MM.1S (cell line): ENCODE data around the gene ITSN1.

Source experiments
- DNase-seq: peaks from one replicate; pipeline ENCODE4 v3.0.0-alpha.2; 2015
- H2AFZ ChIP-seq: fragments of 300-600 bp; sonication (generic); 2 replicates; pipeline ENCODE4 v1.6.0; 2016; ENCODE audit warnings: antibody characterized with exemption, low read length
- H3F3A ChIP-seq: fragments of 300-600 bp; sonication (generic); 2 replicates; pipeline ENCODE4 v1.6.1; 2016; ENCODE audit warnings: mild to moderate bottlenecking, antibody characterized with exemption, low read length, moderate library complexity, mixed read lengths; ENCODE audit not compliant: insufficient read depth
- H3K27ac ChIP-seq: fragments of 300-600 bp; sonication (generic); 2 replicates; pipeline ENCODE4 v1.5.1; 2016; ENCODE audit warnings: mild to moderate bottlenecking, low read length
- H3K27me3 ChIP-seq: fragments of 300-600 bp; sonication (generic); replicated peaks from 2 replicates; pipeline ENCODE4 v1.6.0; 2016; ENCODE audit warnings: low read length; ENCODE audit not compliant: insufficient read depth
- H3K36me3 ChIP-seq: fragments of 300-600 bp; sonication (generic); replicated peaks from 2 replicates; pipeline ENCODE4 v1.6.1; 2016; ENCODE audit warnings: mild to moderate bottlenecking, low read length, mixed read lengths; ENCODE audit not compliant: insufficient read depth
- H3K4me1 ChIP-seq: fragments of 300-600 bp; sonication (generic); 2 replicates; pipeline ENCODE4 v1.6.1; 2016; ENCODE audit warnings: low read length, mixed read lengths
- H3K4me2 ChIP-seq: fragments of 300-600 bp; sonication (generic); 2 replicates; pipeline ENCODE4 v1.6.0; 2016; ENCODE audit warnings: low read depth, low read length
- H3K4me3 ChIP-seq: fragments of 300-600 bp; sonication (generic); 2 replicates; pipeline ENCODE4 v1.5.1; 2016; ENCODE audit warnings: low read length, mixed read lengths
- H3K79me2 ChIP-seq: fragments of 300-600 bp; sonication (generic); 2 replicates; pipeline ENCODE4 v1.6.1; 2016; ENCODE audit warnings: mixed run types, low read length, mixed read lengths
- H3K9ac ChIP-seq: fragments of 300-600 bp; sonication (generic); 2 replicates; pipeline ENCODE4 v1.6.1; 2016; ENCODE audit warnings: low read length, mixed read lengths
- H3K9me2 ChIP-seq: fragments of 300-600 bp; sonication (generic); replicated peaks from 2 replicates; pipeline ENCODE4 v1.6.1; 2016; ENCODE audit warnings: mild to moderate bottlenecking, low read length, mixed read lengths; ENCODE audit not compliant: insufficient read depth
- H3K9me3 ChIP-seq: fragments of 300-600 bp; sonication (generic); replicated peaks from 2 replicates; pipeline ENCODE4 v1.6.1; 2016; ENCODE audit warnings: mild to moderate bottlenecking, low read length, mixed read lengths; ENCODE audit not compliant: insufficient read depth
- H4K20me1 ChIP-seq: fragments of 300-600 bp; sonication (generic); 2 replicates; pipeline ENCODE4 v1.6.1; 2016; ENCODE audit warnings: mild to moderate bottlenecking, low read length, moderate library complexity, mixed read lengths; ENCODE audit not compliant: insufficient read depth
- EZH2 ChIP-seq: fragments of 300-600 bp; sonication (generic); optimal IDR thresholded peaks from 2 replicates; pipeline ENCODE3; 2017; ENCODE audit warnings: low read depth, mild to moderate bottlenecking, antibody characterized with exemption, low read length, mixed read lengths
- EZH2phosphoT487 ChIP-seq: fragments of 300-600 bp; sonication (generic); IDR thresholded peaks from 2 replicates; pipeline ENCODE4 v1.6.1; 2018; ENCODE audit warnings: antibody characterized with exemption, low read length
- TF ChIP-seq, protein P1 (sequence below): fragments of 300-600 bp; sonication (generic); IDR thresholded peaks from 2 replicates; pipeline ENCODE4 v1.5.1; 2016; ENCODE audit warnings: antibody characterized with exemption, low read length, mixed read lengths

The ITSN1 gene

DNA sequence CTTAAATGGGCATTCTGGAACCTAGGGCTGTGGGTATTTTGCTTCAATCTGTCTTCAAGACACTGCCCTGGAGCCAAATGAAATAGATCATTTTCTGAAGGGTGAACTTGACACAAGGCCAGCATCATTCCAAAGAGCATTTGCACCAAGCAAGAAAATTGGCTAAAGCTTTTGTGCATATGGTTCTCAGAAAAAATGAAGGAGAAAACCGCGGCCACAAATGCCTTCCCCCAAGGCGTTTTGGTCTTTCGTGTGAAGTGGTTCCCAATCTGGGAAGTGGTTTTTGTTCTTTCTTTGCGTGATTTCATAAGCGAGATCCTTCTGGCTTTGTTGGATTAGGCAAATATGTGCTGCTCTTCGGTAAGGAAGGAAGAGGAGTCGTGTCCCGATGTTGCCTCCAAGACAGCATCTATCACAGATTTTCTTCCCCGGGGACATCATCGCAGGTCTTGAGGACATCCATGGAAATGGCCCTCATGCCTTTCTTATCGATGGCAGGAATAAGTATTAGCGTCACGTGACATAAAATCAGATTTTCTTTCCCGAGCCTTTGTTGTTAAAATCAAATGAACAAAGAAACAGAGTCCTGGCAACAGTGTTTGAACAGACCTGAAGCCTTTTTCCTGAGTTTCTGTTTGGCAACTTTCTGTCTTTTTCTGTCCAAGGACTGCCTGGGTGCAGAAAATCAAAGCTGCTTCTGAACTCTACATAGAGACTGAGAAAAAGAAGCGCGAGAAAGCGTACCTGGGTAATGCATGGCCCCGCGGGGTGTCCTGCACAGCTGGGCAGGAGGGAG, 242.3 kb downstream of the ITSN1 start:
- no peaks in the 10 kb centered on the region for H4K20me1 ChIP-seq
- no peak overlapping the region for H3K27ac ChIP-seq
- no peak overlapping the region for H3K4me2 ChIP-seq
- H3K9me2 ChIP-seq, result no peaks in the 10 kb centered on the region
- H3K36me3 ChIP-seq, result no peaks in the 10 kb centered on the region
- no peaks in the 10 kb centered on the region for H3F3A ChIP-seq
- H3K9me3 ChIP-seq, result no peaks in the 10 kb centered on the region
- TF ChIP-seq, protein P1, sequence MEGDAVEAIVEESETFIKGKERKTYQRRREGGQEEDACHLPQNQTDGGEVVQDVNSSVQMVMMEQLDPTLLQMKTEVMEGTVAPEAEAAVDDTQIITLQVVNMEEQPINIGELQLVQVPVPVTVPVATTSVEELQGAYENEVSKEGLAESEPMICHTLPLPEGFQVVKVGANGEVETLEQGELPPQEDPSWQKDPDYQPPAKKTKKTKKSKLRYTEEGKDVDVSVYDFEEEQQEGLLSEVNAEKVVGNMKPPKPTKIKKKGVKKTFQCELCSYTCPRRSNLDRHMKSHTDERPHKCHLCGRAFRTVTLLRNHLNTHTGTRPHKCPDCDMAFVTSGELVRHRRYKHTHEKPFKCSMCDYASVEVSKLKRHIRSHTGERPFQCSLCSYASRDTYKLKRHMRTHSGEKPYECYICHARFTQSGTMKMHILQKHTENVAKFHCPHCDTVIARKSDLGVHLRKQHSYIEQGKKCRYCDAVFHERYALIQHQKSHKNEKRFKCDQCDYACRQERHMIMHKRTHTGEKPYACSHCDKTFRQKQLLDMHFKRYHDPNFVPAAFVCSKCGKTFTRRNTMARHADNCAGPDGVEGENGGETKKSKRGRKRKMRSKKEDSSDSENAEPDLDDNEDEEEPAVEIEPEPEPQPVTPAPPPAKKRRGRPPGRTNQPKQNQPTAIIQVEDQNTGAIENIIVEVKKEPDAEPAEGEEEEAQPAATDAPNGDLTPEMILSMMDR, result no peak
- TF ChIP-seq EZH2, result no peak
- TF ChIP-seq EZH2phosphoT487, result no peak
- no peak for DNase-seq
- H3K4me3 ChIP-seq, result no peak overlapping the region
- no peaks in the 10 kb centered on the region for H3K27me3 ChIP-seq
- no peak overlapping the region for H3K9ac ChIP-seq
- no peak overlapping the region for H2AFZ ChIP-seq
- H3K4me1 ChIP-seq, result no peaks in the 10 kb centered on the region
- H3K79me2 ChIP-seq, result no peaks in the 10 kb centered on the region

DNA sequence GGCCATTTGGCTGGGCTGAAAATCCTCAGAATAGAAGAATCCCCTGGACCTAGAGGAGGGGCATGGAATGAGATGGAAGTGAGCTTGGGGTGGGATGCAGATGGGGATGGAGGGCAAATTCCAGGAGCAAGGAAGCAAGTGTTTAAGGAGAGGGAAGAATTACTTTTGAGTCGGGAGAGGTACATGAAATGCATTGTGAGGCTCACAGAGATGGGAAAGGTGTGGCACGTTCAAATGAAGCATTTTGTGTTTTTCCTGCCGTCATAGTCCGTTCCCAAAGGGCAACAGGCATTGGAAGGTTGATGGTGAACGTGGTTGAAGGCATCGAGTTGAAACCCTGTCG, 242.8 kb downstream of the ITSN1 start:
- DNase-seq, result no peak
- Histone ChIP-seq H3K9me3 (no peaks in the 10 kb centered on the region), H3K36me3 (no peaks in the 10 kb centered on the region), H3K4me1 (no peaks in the 10 kb centered on the region), H3K9ac (no peak overlapping the region), H2AFZ (no peak overlapping the region), H3K9me2 (no peaks in the 10 kb centered on the region), H3K27ac (no peak overlapping the region), H3K4me3 (no peak overlapping the region), H3K27me3 (no peaks in the 10 kb centered on the region), H3K4me2 (no peak overlapping the region), H4K20me1 (no peaks in the 10 kb centered on the region), H3K79me2 (no peaks in the 10 kb centered on the region), H3F3A (no peaks in the 10 kb centered on the region)
- TF ChIP-seq EZH2, result no peak
- TF ChIP-seq, protein P1, result no peak
- TF ChIP-seq EZH2phosphoT487, result no peak

DNA sequence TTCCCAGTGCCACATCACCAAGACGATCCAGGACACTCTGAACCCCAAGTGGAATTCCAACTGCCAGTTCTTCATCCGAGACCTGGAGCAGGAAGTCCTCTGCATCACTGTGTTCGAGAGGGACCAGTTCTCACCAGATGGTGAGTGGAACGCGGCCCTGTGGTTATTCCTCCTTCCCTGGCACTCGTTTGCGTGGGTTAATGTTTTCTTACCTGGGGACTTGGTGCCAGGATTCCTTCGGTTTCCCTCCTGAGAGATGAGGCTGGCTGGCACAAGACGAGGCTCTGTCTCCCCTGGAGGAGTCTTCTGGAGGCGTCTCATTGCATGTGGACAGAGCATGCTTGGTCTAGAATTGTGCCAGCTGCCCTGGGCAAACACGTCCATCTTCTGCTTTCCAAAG, 244.0 kb downstream of the ITSN1 start:
- TF ChIP-seq EZH2 (no peak), EZH2phosphoT487 (no peak)
- TF ChIP-seq, protein P1, result no peak

More for the DNA sequence above, 244.0 kb downstream of the ITSN1 start:
- DNase-seq, result no peak
- H3K79me2 ChIP-seq, result no peaks in the 10 kb centered on the region
- H3K27me3 ChIP-seq, result no peaks in the 10 kb centered on the region
- H2AFZ ChIP-seq, result no peak overlapping the region
- no peaks in the 10 kb centered on the region for H4K20me1 ChIP-seq
- no peaks in the 10 kb centered on the region for H3F3A ChIP-seq
- no peak overlapping the region for H3K4me2 ChIP-seq
- no peaks in the 10 kb centered on the region for H3K36me3 ChIP-seq
- no peaks in the 10 kb centered on the region for H3K9me2 ChIP-seq
- H3K4me1 ChIP-seq, result no peaks in the 10 kb centered on the region
- no peak overlapping the region for H3K4me3 ChIP-seq
- H3K9me3 ChIP-seq, result no peaks in the 10 kb centered on the region
- no peak overlapping the region for H3K9ac ChIP-seq
- no peak overlapping the region for H3K27ac ChIP-seq
